Peyer's patch (tissue), 4 donors: ENCODE results near the gene NKD2.
"Not testable (repeated sequence)": the region's sequence is repeated elsewhere in the genome, so short reads cannot be mapped to it uniquely, and the experiment has no call there.

Source experiments
- CTCF ChIP-seq, 6 experiments: fragments of 450-650 bp in 4 of 6; fragments of 200-600 bp in 2 of 6; sonication (generic) in 1 of 6; IDR thresholded peaks; one replicate each; pipeline ENCODE4 v1.5.1; 2017 to 2019; ENCODE audit warnings: antibody characterized with exemption in 6 of 6, mild to moderate bottlenecking in 3 of 6, moderate library complexity in 1 of 6
- POLR2A ChIP-seq, 2 donors: fragments of 450-650 bp; IDR thresholded peaks; one replicate each; pipeline ENCODE4 v1.5.1; 2017; ENCODE audit warnings: antibody characterized with exemption in 2 of 2, mild to moderate bottlenecking in 2 of 2, moderate library complexity in 2 of 2

- not testable (repeated sequence) for TF ChIP-seq CTCF, POLR2A (IDR thresholded peaks at IDR 0.05)
Observed at GRCh38 chr5:1083026-1083425, 74.4 kb downstream of the NKD2 start.
